Hepatic stellate cell (primary cell): ENCODE measurements around the gene PTGFRN.
"Not testable (repeated sequence)": the region's sequence is repeated elsewhere in the genome, so short reads cannot be mapped to it uniquely, and the experiment has no call there.

Experiments used
- DNase-seq: peaks from one replicate; pipeline ENCODE4 v3.0.0; 2011; ENCODE audit warnings: low spot score

The PTGFRN gene

GRCh38 chr1:116909512-116910378 is at the start of gene PTGFRN:
Gene PTGFRN, plus strand, starts transcription at chr1:116909916. Its CDS starts 288 bp downstream, at chr1:116910204.
- DNase-seq: peak; percentile 11

GRCh38 chr1:116860167-116860566 is 49.5 kb upstream of the PTGFRN start:
- not testable (repeated sequence) for DNase-seq

GRCh38 chr1:116861137-116861536 is 48.6 kb upstream of the PTGFRN start:
- no peak for DNase-seq

DNA sequence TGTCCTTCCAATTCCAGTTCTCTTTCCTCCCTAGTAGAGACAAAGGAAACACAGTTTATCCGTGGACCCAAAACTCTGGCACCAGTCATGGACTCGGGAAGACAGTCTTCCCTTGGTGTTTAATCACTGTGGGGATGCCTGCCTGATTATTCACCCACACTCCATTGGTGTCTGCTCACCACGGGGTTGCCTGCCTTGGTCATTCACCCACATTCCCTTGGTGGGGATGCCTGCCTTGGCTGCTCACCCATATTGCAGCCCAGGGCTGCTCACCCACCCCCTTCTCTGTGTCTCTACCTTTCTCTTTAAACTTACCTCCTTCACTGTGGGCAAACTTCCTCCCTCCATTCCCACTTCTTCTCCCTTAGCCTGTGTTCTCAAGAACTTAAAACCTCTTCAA is 46.7 kb upstream of the PTGFRN start:
- DNase-seq: not testable (repeated sequence)

DNA sequence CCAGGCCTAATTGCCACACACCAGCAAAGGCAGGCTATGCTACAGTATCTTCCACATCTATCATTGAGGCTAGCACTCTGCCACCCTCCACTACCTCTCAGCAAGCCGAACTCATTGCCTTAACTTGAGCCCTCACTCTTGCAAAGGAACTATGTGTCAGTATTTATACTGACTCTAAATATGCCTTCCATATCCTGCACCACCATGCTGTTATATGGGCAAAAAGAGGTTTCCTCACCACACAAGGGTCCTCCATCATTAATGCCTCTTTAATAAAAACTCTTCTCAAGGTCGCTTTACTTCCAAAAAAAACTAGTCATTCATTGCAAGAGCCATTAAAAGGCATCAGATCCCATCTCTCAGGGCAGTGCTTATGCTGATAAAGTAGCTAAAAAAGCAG is 43.2 kb upstream of the PTGFRN start:
- not testable (repeated sequence) for DNase-seq

GRCh38 chr1:116868385-116868784 is 41.3 kb upstream of the PTGFRN start:
- DNase-seq: no peak

DNA sequence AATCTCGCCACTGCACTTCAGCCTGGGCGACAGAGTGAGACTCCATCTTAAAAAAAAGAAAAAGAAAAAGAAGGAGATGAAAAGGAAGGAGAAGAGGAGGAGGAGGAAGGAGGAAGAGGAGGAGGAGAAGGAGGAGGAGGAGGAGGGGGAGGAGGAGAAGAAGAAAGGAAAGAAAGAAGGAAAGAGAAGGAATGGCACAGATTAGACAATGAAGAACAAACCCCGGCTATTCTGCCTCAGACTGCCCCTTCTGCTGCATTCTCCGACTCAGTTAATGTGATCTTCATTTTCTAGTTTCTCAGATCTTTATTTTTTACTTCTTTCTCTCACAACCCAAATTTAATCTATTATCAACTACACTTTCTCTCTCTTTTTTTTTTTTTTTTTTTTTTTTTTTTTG is 40.1 kb upstream of the PTGFRN start:
- DNase-seq: no peak

DNA sequence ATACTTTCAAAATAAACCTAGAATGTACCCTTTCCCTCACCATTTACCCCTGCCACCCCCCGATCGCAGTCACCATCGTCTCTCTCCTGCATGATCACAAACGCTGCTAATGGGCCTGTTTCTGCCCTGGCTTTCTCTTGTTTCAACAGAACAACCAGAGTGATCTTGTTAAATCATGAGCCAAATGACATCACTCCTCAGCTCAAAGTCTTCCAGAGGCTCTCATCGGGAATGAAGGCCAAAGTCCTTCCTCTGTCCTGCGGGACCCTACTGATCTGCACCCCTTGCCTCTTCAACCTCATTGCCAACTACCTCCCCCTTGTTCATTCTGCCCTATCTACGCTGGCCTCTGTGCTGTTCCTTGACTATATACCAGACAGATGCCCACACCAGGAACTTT is 39.4 kb upstream of the PTGFRN start:
- DNase-seq: no peak

DNA sequence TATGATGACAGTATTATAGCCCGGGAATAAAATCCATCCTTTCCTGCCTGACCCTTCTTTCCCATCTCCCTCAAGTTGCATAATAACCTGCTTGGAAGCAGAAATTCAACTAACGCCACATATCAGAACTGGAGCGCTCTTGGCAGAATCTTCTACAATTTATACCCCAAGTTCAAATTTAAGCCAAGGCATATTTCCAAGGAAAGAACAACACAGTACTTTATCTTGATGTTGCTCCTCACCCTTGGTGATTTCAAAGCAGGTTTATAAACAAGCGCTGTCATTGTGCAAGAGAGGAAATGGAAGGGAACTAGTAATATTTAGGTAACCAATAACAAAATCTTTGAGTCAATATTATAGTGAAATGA is 38.0 kb upstream of the PTGFRN start:
- DNase-seq: no peak

GRCh38 chr1:116873680-116874271 is 35.9 kb upstream of the PTGFRN start:
- no peak for DNase-seq

- DNase-seq: no peak
These were observed 34.9 kb upstream of the PTGFRN start for GRCh38 chr1:116874733-116875249.

DNA sequence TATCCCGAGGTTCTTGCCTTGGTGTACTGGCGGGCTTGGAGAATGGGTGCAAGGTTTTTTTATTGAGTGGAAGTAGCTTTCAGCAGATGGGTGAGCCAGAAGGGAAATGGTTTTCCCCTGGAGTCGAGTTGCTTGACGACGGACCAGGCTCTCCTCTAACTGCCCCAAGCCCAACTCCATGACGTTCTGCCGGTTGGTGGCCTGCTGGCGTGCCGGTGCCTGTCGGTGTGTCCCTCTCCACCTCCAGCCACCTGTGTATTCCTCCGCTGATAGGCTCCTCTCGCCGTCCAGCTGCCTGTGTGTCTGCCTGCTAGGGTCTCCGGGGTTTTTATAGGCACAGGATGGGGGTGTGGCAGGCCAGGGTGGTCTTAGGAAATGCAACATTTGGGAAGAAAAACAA is 34.3 kb upstream of the PTGFRN start:
- no peak for DNase-seq

- DNase-seq: not testable (repeated sequence)
These were observed 33.8 kb upstream of the PTGFRN start for GRCh38 chr1:116875946-116876345.

- DNase-seq: no peak
These were observed 32.4 kb upstream of the PTGFRN start for GRCh38 chr1:116877141-116877818.

DNA sequence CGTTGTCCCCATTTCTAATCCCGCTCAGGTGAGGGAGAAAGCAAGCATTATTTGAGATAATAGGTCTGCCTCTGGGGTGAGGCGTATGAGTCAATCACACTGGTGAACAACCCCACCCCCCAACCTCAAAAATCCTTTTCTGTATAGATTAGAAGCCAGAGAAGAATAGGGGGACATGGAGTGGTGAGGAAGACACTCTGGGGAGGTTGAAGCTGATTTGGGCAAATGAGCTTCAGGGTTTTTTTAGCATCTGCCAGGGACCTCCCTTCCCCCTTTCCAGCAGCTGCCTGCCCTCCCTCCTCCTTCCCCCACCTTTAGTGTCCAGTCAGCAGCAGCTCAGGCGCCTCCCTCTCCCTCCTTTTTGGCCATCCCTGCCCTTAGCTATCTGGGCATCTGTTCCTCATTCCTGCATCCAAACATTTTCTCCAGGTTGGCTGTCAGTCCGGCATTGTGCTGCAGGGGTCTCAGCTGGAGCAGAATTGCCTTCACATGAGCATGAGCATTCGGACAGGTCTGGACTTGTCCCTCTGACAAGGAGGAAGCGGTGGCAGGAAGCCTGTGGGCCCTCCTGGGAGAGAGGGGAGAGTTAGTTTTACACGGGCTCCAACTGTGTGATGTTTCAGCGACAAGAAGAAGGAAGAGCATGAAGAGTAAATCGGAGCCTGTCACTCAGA is 30.8 kb upstream of the PTGFRN start:
- no peak for DNase-seq

- no peak for DNase-seq
These were observed 30.1 kb upstream of the PTGFRN start for GRCh38 chr1:116879478-116880133.

- no peak for DNase-seq
These were observed 28.8 kb upstream of the PTGFRN start for GRCh38 chr1:116880917-116881316.

- no peak for DNase-seq
These were observed 27.7 kb upstream of the PTGFRN start for GRCh38 chr1:116881879-116882520.

DNA sequence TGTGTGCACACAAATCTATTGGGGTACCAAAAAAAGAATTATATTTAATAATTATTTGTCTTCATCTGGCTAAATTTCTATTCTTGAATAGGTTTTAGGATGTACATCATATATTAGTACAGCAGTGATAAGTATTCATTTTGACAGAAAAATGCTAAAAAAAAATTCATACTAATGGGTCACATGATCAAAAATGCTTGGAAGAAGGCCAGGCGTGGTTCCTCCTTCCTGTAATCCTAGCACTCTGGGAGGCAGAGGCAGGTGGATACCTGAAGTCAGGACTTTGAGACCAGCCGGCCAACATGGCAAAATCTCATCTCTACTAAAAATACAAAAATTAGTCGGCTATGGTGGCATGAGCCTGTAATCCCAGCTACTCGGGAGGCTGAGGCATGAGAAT is 26.9 kb upstream of the PTGFRN start:
- no peak for DNase-seq

GRCh38 chr1:116886291-116886878 is 23.3 kb upstream of the PTGFRN start:
- no peak for DNase-seq

DNA sequence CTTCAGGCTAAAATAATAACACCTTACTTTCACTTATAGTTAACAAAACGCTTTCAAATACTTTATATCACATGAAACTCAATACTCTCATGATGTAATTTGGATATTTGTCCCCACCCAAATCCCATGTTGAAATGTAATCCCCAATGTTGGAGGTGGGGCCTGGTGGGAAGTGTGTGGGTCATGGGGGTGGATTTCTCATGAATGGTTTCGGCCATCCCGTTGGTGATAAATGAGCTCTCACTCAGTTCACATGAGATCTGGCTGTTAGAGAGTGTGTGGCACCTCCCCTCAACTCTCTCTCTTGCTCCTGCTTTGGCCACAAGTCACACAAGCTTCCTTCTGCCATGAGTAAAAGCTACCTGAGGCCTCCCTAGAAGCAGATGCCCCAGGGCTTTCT is 22.5 kb upstream of the PTGFRN start:
- DNase-seq: no peak
